Thyroid gland (tissue), 4 donors: ENCODE results near the gene PCGF3. TPM values are rescaled to one million over a fixed set of nuclear protein-coding genes. Genes with fewer than 3 reads are reported as not detected.

Experiments
- DNase-seq, 2 donors: peaks; one replicate each; pipeline ENCODE4 v3.0.0-alpha.2; 2019
- H3K27ac ChIP-seq, 3 donors: fragments of 200-600 bp; sonication (generic); 1 replicate in 2 of 3; 2 replicates in 1 of 3; pipeline ENCODE4 v1.5.1; 2016 to 2019; ENCODE audit warnings: mild to moderate bottlenecking in 1 of 3, moderate library complexity in 1 of 3
- H3K27me3 ChIP-seq: fragments of 200-600 bp; sonication (generic); one replicate; pipeline ENCODE4 v1.5.1; 2019
- H3K36me3 ChIP-seq, 2 donors: fragments of 200-600 bp; sonication (generic); one replicate each; pipeline ENCODE4 v1.5.1; 2016 to 2019
- H3K4me1 ChIP-seq, 2 donors: fragments of 200-600 bp; sonication (generic); one replicate each; pipeline ENCODE4 v1.5.1; 2017 to 2019
- H3K4me3 ChIP-seq, 3 donors: fragments of 200-600 bp; sonication (generic); replicated peaks in 1 of 3; 1 replicate in 2 of 3; 2 replicates in 1 of 3; pipeline ENCODE4 v1.5.1; 2016; ENCODE audit warnings: mild to moderate bottlenecking in 1 of 3
- H3K9me3 ChIP-seq: fragments of 200-600 bp; sonication (generic); one replicate; pipeline ENCODE4 v1.5.1; 2017
- CTCF ChIP-seq, 6 experiments: fragments of 200-600 bp in 3 of 6; fragments of 450-650 bp in 3 of 6; sonication (generic) in 3 of 6; IDR thresholded peaks; one replicate each; pipeline ENCODE4 v1.5.1; 2016 to 2019; ENCODE audit warnings: antibody characterized with exemption in 6 of 6, mild to moderate bottlenecking in 2 of 6, inconsistent platforms in 1 of 6, moderate library complexity in 1 of 6
- POLR2A ChIP-seq, 2 donors: fragments of 450-650 bp; IDR thresholded peaks; one replicate each; pipeline ENCODE4 v1.6.1; 2017; ENCODE audit warnings: antibody characterized with exemption in 2 of 2, mild to moderate bottlenecking in 2 of 2, moderate library complexity in 1 of 2
- WGBS, 2 donors: methylation state at CpG; one replicate each; pipeline ENCODE4 v1.1.5; 2017; 5-methylcytosine and 5-hydroxymethylcytosine counted together
- intact Hi-C: fragments of 100-400 bp; cut with DNase I; formaldehyde crosslinking; loops from one replicate; pipeline ENCODE4 v1.15.1; 2023
- total RNA-seq, 4 donors: library from RNA; depleted of rRNA; stranded (reverse); fragments of >200 nt; gene quantifications; one replicate each; pipeline ENCODE4 v1.2.3, GENCODE V29; 2016

Gene PCGF3
- total RNA-seq, 4 donors from 2014 or later, result 41.4 to 60.0 (median 50.2) TPM

GRCh38 chr4:712093-712492 is 6.5 kb downstream of the PCGF3 start:
- Histone ChIP-seq H3K9me3 (no peaks in the 10 kb centered on the region), H3K4me1 (peaks cover 11 to 13% of the 10 kb centered on the region in 2 donors), H3K36me3 (no peaks in the 10 kb centered on the region), H3K27ac (no peak overlapping the region), H3K4me3 (no peak overlapping the region), H3K27me3 (no peaks in the 10 kb centered on the region)
- 76 to 79% methylated on average over 3 of the region's 3 CpGs for WGBS, 2 donors
- intact Hi-C loops, result no loop called here
- TF ChIP-seq POLR2A (IDR thresholded peaks at IDR 0.05) (no peak), CTCF (IDR thresholded peaks at IDR 0.05) (no peak)
- DNase-seq, result no peak

GRCh38 chr4:712916-713632 is 7.4 kb downstream of the PCGF3 start:
- Histone ChIP-seq H3K4me1 (peaks cover 7 to 9% of the 10 kb centered on the region in 2 donors), H3K4me3 (no peak overlapping the region), H3K27me3 (no peaks in the 10 kb centered on the region), H3K36me3 (no peaks in the 10 kb centered on the region), H3K27ac (no peak overlapping the region), H3K9me3 (no peaks in the 10 kb centered on the region)
- intact Hi-C loops, result no loop called here
- WGBS, 2 donors, result 91 to 94% methylated on average over 3 to 6 of the region's 9 CpGs
- no peak for DNase-seq
- TF ChIP-seq POLR2A (IDR thresholded peaks at IDR 0.05), result no peak
- TF ChIP-seq CTCF (IDR thresholded peaks at IDR 0.05), result no peak

- 93 to 96% methylated on average over 16 to 18 of the region's 18 CpGs for WGBS, 2 donors
- no peak for TF ChIP-seq CTCF (IDR thresholded peaks at IDR 0.05)
- no peak for TF ChIP-seq POLR2A (IDR thresholded peaks at IDR 0.05)
Observed at GRCh38 chr4:714087-714486, 8.5 kb downstream of the PCGF3 start.

GRCh38 chr4:717601-718320 is 12.1 kb downstream of the PCGF3 start:
- H3K9me3 ChIP-seq, result no peaks in the 10 kb centered on the region
- no peak overlapping the region for H3K27ac ChIP-seq
- no peaks in the 10 kb centered on the region for H3K4me1 ChIP-seq
- intact Hi-C loops, result no loop called here
- no peak for DNase-seq
- WGBS, 2 donors, result 88 to 94% methylated on average over 16 to 32 of the region's 34 CpGs
- no peaks in the 10 kb centered on the region for H3K36me3 ChIP-seq
- TF ChIP-seq CTCF (IDR thresholded peaks at IDR 0.05) (no peak), POLR2A (IDR thresholded peaks at IDR 0.05) (no peak)
- H3K4me3 ChIP-seq, result no peak overlapping the region
- no peaks in the 10 kb centered on the region for H3K27me3 ChIP-seq

More at GRCh38 chr4:714087-714486, 8.5 kb downstream of the PCGF3 start:
- H3K36me3 ChIP-seq, result no peaks in the 10 kb centered on the region
- H3K27me3 ChIP-seq, result no peaks in the 10 kb centered on the region
- no peaks in the 10 kb centered on the region for H3K9me3 ChIP-seq
- no peak for DNase-seq
- intact Hi-C loops, result no loop called here
- no peaks in the 10 kb centered on the region for H3K4me1 ChIP-seq
- H3K4me3 ChIP-seq, result no peak overlapping the region
- H3K27ac ChIP-seq, result no peak overlapping the region

- Histone ChIP-seq H3K9me3 (no peaks in the 10 kb centered on the region), H3K4me3 (no peak overlapping the region), H3K4me1 (no peaks in the 10 kb centered on the region), H3K36me3 (no peaks in the 10 kb centered on the region), H3K27ac (no peak overlapping the region), H3K27me3 (no peaks in the 10 kb centered on the region)
- 87 to 97% methylated on average over 8 of the region's 8 CpGs for WGBS, 2 donors
- TF ChIP-seq CTCF (IDR thresholded peaks at IDR 0.05) (no peak), POLR2A (IDR thresholded peaks at IDR 0.05) (no peak)
- intact Hi-C loops, result no loop called here
- DNase-seq, result no peak
Observed at GRCh38 chr4:718460-718859, 12.8 kb downstream of the PCGF3 start.
